Rectal smooth muscle tissue (tissue), 1 donor: Measurements from ENCODE around the gene ZNF207.
A peak's percentile ranks its signal among the peaks of the same experiment; 100 is the strongest.
"Not testable (repeated sequence)": the region's sequence is repeated elsewhere in the genome, so short reads cannot be mapped to it uniquely, and the experiment has no call there.

ENCODE experiments used
- H3K27ac ChIP-seq: one replicate; pipeline ENCODE4 v1.7.0; 2013; ENCODE audit warnings: low read depth, low read length, inconsistent platforms
- H3K27me3 ChIP-seq: one replicate; pipeline ENCODE4 v1.7.0; 2013; ENCODE audit warnings: low read length; ENCODE audit not compliant: control insufficient read depth, insufficient read depth
- H3K36me3 ChIP-seq: one replicate; pipeline ENCODE4 v1.7.0; 2013; ENCODE audit warnings: low read length; ENCODE audit not compliant: control insufficient read depth, insufficient read depth
- H3K4me1 ChIP-seq: one replicate; pipeline ENCODE4 v1.7.0; 2013; ENCODE audit warnings: low read length; ENCODE audit not compliant: control insufficient read depth, insufficient read depth
- H3K4me3 ChIP-seq: one replicate; pipeline ENCODE4 v1.7.0; 2013; ENCODE audit warnings: low read length
- H3K9ac ChIP-seq: one replicate; pipeline ENCODE4 v1.7.0; 2013; ENCODE audit warnings: low read length

The ZNF207 gene

DNA sequence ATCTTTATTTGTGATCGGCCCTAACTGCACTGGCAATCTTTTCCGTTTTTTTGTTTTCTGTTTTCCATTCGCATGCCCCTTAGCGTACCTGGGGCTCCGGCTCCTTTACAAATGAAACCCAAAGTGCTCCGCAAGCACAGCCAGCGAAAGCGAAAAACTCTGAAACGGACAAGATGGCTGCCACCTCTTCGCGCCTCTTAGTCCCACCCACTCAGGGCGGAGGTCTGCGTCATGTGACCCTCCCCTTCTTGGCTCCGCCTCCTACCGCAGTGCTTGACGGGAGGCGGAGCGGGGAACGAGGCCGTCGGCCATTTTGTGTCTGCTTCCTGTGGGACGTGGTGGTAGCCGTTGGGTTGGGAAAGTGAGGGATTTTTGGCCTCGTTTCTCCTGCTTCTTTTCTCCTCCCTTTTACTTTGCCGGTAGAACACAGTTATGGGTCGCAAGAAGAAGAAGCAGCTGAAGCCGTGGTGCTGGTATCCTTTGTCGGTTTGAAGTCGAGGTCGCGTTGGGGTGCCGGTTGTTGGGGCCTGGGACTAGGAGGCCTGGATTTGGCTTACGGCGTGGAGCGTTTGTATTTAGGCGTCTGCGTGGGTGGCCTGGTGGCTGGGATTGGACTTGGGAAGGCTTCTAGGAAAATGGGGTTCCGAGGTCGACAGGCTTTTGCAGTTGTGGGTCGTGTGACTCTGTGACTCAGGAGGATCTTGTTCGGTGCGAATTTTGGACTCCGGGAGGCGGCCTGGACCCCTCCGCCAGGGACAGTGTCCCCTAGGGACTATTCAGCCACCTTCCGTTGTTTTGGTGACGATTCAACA is at the start of gene ZNF207:
Gene ZNF207, plus strand, starts transcription at position 304 of the 812 bp plus-strand sequence. Its CDS starts 129 bp downstream, at position 433.
- peak within 1 kb of the TSS; percentile 98 for H3K9ac ChIP-seq
- peaks cover 10% of the 10 kb centered on the region for H3K4me1 ChIP-seq
- peaks cover 13% of the 10 kb centered on the region for H3K36me3 ChIP-seq
- peak within 1 kb of the TSS; percentile 100 for H3K4me3 ChIP-seq
- peak within 1 kb of the TSS; percentile 98 for H3K27ac ChIP-seq
- H3K27me3 ChIP-seq: no peaks in the 10 kb centered on the region

DNA sequence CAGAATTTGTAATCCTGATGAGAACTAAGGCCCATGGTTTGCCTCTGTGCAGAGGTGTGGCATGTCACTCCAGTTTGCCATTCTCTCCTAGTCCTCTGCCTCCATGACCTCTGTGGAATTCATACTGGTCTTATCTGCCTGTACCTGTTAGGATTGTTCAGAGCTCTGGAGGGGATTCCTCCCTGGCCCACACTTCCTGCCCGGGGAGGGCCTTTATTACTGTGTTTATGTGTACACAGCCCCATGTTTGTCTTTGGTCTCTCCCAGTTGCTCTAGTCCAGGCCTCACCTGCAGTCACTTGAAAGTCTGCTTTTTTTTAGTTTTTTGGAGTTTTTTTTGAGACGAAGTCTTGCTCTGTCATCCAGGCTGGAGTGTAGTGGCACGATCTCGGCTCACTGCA is 47.9 kb upstream of the ZNF207 start:
- H3K9ac ChIP-seq: no peak overlapping the region
- no peak overlapping the region for H3K27ac ChIP-seq
- no peaks in the 10 kb centered on the region for H3K4me1 ChIP-seq
- no peaks in the 10 kb centered on the region for H3K27me3 ChIP-seq
- H3K36me3 ChIP-seq: no peaks in the 10 kb centered on the region
- no peak overlapping the region for H3K4me3 ChIP-seq

DNA sequence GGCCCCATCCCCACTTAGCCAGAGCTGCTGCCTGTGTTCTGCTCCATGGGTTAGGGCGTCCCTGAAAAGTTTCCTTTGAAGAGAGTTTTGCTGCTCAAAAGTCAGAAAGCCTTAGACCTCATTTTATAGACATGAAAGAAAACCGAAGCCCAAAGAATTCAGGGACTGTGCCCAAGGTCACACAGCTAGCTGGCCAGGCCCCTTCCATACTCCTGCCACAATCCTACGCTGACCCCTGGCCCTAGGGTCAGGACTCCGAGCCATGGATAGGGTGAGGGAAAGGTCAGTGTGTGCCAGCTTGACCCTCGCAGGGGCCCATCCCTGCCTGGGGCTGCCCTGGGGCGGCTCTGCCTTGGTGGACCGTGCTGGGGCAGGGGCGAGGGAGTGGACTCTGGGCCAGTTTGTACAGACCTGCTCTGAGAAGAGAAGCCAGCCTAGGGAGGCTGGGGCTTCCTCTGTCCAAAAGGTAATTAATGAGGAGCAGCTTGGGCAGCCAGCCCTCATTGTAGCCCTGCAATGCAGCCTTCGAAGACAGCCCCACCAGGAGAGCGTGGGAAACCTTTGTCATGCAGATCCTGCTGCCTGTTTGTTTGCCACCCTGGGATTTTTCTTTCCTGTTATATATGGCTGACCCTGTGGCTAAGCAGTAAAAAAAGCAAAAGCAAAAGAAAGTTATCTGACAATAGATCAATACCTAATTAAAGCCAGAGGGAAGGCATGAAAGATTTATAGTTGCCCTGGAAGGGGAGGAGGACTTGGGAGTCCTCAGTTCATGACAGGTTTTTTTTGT is 46.9 kb upstream of the ZNF207 start:
- H3K9ac ChIP-seq: no peak overlapping the region
- H3K4me3 ChIP-seq: no peak overlapping the region
- H3K27me3 ChIP-seq: no peaks in the 10 kb centered on the region
- H3K4me1 ChIP-seq: no peaks in the 10 kb centered on the region
- no peak overlapping the region for H3K27ac ChIP-seq
- H3K36me3 ChIP-seq: no peaks in the 10 kb centered on the region

DNA sequence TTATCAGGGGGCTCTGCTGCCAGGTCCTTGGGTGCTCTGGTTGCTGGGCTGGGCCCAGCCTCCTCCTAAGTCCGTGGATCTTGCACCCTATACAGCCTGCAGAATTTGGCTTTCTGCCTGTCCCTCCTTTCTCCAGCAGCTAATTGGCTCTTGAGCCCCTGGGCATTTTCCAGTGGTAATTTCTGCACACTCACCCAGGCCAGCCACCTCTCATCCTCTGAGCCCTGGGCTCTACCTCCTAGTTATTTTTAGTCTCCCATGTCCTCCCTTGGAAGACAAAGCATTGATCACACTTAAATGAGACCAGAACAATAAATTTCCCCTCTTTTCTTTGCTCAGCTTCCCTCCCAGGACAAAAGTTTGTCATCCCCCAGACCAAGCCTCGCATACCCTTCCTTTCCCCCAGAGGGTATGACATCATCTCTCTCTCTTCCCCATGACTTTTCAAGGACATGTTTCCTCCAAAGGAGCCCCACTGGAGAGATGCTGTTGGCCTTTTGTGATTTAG is 46.1 kb upstream of the ZNF207 start:
- Histone ChIP-seq H3K27ac (no peak overlapping the region), H3K4me3 (no peak overlapping the region), H3K36me3 (no peaks in the 10 kb centered on the region), H3K9ac (no peak overlapping the region), H3K27me3 (no peaks in the 10 kb centered on the region), H3K4me1 (no peaks in the 10 kb centered on the region)

DNA sequence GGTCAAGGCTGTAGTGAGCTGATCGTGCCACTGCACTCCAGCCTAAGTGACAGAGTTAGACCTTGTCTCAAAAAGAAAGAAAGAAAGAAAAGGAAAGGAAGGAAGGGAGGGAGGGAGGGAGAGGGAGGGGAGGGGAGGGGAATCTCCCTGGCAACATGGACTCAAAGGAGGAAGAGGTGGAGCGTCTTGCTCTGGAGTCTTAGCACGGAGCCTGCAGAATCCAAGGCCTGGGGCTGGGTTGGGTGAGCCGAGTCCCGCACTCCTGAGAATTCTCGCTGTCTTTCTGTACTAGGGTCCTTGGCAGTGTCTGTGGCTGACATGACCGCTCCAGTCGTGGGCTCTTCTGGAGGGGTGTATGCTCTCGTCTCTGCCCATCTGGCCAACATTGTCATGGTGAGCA is 44.9 kb upstream of the ZNF207 start:
- H3K36me3 ChIP-seq: no peaks in the 10 kb centered on the region
- H3K27ac ChIP-seq: no peak overlapping the region
- H3K9ac ChIP-seq: no peak overlapping the region
- H3K4me1 ChIP-seq: no peaks in the 10 kb centered on the region
- H3K27me3 ChIP-seq: no peaks in the 10 kb centered on the region
- H3K4me3 ChIP-seq: no peak overlapping the region

DNA sequence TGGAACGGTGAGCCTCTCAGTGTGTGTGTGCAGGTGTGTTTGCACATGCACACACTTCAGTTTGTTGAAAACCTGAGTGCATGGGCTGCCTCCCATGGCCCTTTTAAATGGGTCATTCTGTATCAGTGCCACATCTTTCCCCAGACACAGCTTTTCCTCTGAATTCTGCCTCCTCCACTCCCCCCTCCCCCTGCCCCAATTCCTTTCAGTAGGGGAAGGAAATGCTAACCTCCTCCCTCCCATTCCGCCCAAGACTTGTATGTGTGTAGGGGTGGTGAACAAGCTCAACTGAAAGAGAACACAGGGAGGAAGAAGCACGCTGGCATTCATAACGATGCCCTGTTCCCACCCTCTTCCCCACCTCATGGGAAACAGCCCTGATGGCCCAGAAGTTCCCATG is 42.3 kb upstream of the ZNF207 start:
- Histone ChIP-seq H3K27ac (no peak overlapping the region), H3K36me3 (no peaks in the 10 kb centered on the region), H3K9ac (no peak overlapping the region), H3K4me3 (no peak overlapping the region), H3K4me1 (no peaks in the 10 kb centered on the region), H3K27me3 (no peaks in the 10 kb centered on the region)

DNA sequence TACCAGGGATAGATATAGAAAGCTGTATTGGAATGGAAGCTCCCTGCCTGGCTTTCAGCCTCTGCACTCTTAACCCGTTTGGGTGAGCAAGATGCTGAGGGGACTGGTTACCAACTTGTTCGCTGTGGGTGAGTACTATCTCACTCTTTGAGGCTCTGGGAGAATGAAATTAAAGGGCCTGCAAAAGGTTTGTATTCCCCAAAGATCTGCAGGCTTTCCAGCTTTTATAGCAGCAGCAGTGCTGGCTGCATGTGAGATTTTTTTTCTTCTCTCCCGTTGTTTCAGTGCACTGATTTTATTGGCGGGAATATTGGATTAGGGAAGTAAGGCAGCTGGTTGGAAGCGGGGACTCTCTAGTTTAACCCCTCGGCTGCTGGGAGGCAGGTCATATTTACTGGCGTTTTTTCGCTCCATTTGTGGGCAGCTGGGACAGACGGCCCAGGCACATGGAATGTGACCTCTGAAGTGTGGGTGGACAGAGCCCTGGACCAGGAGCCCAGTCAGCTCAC is 38.9 kb upstream of the ZNF207 start:
- H3K4me3 ChIP-seq: peak overlapping the region; percentile 8
- H3K4me1 ChIP-seq: no peaks in the 10 kb centered on the region
- H3K9ac ChIP-seq: no peak overlapping the region
- H3K27me3 ChIP-seq: no peaks in the 10 kb centered on the region
- H3K36me3 ChIP-seq: no peaks in the 10 kb centered on the region
- no peak overlapping the region for H3K27ac ChIP-seq

DNA sequence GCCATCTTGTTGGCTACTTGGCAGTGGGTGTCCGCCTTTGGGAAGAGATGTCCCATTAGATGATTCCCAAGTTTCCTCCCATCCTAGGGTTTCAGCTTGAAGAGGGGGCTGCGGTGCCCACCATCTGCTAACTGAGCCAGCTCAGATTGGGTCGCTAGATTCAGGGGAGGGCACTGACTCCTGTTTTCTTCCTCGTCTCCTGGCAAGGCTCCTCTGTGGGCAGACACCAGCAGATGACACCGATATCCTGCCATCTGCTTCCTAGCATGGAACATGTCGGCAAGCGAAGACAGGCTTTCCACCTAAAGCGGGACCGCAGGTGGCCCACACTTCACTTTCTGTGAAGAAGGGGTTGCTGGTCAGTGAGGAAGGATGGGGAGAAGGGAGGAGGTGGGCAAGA is 35.3 kb upstream of the ZNF207 start:
- Histone ChIP-seq H3K9ac (no peak overlapping the region), H3K27me3 (no peaks in the 10 kb centered on the region), H3K4me1 (no peaks in the 10 kb centered on the region), H3K27ac (no peak overlapping the region), H3K36me3 (no peaks in the 10 kb centered on the region), H3K4me3 (no peak overlapping the region)

DNA sequence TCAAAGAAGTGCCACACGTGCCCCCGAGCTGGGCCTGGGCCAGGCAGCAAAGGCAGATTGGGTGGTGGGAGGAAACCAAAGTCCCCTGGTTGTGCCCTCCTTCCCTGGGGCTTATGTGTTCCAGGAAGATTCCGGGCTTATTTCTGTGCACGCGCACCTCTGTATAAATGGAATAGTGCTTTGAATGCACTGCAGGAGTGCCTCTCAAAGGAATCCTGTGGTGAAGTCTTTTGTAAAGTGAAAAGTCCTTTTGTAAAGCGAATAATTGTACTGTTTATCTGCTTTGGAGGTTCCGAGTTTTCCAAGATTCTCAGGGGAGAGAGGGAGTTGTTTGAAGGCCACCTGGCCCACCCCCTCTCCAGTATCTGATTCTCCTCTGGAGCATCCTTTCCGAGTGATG is 34.8 kb upstream of the ZNF207 start:
- Histone ChIP-seq H3K27ac (no peak overlapping the region), H3K4me1 (no peaks in the 10 kb centered on the region), H3K9ac (no peak overlapping the region), H3K27me3 (no peaks in the 10 kb centered on the region), H3K36me3 (no peaks in the 10 kb centered on the region), H3K4me3 (no peak overlapping the region)

DNA sequence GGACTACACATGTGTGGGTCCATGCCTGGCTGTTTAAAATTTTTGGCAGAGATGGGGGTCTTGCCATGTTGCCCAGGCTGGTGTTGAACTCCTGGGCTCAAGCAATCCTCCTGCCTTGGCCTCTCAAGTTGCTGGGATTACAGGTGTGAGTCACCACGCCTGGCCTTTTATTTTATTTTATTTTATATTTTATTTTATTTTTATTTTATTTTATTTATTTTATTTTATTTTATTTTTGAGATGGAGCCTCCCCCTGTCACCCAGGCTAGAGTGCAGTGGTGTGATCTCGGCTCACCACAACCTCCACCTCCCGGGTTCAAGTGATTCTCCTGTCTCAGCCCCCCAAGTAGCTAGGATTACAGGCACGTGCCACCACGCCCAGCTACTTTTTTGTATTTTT is 33.3 kb upstream of the ZNF207 start:
- not testable (repeated sequence) for H3K4me3 ChIP-seq, H3K4me1 ChIP-seq, H3K9ac ChIP-seq, H3K27me3 ChIP-seq, H3K27ac ChIP-seq, H3K36me3 ChIP-seq

DNA sequence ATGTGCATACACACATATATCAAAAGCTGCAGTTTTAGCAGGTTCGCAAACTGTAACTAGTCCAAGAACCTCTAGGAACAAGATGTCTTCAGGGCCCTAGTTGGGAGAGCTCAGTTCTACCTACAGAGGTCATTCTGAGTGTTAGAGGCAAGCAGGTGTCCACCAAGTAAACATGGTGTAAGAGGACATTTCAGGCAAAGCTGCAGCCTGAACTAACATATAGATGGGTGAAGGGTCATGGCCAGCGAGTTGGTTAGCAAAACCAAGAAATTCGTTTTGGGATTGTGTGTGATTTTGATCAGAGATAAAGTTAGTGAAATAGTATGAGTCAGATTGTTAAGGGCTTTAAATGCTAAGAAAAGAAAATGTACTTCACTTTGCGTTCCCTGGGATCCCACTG is 32.6 kb upstream of the ZNF207 start:
- H3K36me3 ChIP-seq: no peaks in the 10 kb centered on the region
- H3K27me3 ChIP-seq: no peaks in the 10 kb centered on the region
- H3K4me3 ChIP-seq: no peak overlapping the region
- no peak overlapping the region for H3K27ac ChIP-seq
- H3K4me1 ChIP-seq: no peaks in the 10 kb centered on the region
- H3K9ac ChIP-seq: no peak overlapping the region

DNA sequence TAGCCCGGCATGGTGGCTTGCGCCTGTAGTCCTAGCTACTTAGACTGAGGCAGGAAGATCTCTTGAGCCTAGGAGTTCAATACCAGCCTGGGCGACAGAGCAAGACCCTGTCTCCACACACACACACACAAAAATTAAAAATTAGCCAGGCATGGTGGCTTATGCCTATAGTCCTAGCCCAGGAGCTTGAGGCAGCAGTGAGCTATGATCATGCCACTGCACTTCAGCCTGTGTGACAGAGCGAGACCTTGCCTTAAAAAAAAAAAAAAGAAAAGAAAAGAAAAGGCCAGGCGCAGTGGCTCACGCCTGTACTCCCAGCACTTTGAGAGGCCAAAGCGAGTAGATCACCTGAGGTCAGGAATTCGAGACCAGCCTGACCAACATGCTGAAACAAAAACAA is 31.9 kb upstream of the ZNF207 start:
- Histone ChIP-seq H3K4me1 (no peaks in the 10 kb centered on the region), H3K4me3 (no peak overlapping the region), H3K36me3 (no peaks in the 10 kb centered on the region), H3K27me3 (no peaks in the 10 kb centered on the region), H3K9ac (no peak overlapping the region), H3K27ac (no peak overlapping the region)
